Hindlimb muscle (tissue), 1 donor: ENCODE measurements around the gene TGM4. TPM values are rescaled to one million over a fixed set of nuclear protein-coding genes. Genes with fewer than 3 reads are reported as not detected.

ENCODE experiments used
- DNase-seq: peaks from one replicate; pipeline ENCODE4 v3.0.0-alpha.2; 2013
- polyA plus RNA-seq: library from polyadenylated mRNA; unstranded; fragments of 120-200 nt; gene quantifications from one replicate; pipeline ENCODE4 v1.2.1, GENCODE V29; 2013; ENCODE audit not compliant: insufficient read length

Gene TGM4
- polyA plus RNA-seq, 1 donor: not detected

- DNase-seq: no peak
Observed at GRCh38 chr3:44883213-44883955, 9.0 kb downstream of the TGM4 start.

GRCh38 chr3:44883999-44884431 lies 9.6 kb downstream of the TGM4 start:
- peak; percentile 36 for DNase-seq

DNA sequence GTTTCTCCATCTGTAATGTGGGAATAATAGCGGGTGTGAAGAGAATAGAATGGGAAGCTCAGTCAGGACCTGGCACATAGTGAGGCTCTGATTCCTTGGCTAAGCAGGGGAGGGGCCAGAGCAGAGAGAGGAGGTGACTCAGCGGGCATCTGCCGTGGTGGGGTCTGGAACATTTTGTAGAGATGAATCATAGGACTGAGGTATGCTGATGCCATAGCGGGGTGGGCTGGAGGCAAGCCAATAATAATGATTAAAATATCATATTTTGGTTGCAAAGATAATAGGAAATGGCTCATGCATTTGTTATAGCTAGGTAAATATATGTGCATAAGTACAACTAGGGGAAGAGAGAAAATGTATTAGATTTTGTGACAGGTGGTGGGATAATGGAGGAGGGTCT lies 11.2 kb downstream of the TGM4 start:
- DNase-seq: no peak

DNA sequence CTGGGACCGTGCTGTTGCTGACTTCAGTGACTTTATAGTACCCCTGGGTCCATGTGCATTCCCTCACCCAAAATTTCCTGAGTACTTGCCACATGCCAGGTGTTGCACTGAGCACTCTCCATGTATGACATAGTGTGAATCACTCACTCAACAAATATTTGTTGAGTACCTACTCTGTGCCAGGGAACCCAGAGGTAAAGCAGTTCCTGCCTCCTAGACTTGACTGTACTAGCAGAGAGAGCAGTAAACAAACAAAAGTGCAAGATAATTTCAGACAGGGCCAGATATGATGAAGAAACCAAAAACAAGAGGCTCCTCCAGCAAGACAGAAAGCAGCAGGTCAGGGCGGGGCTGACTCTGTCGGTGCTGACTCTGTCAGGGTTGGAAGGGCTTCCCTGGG lies 12.2 kb downstream of the TGM4 start:
- DNase-seq: no peak

DNA sequence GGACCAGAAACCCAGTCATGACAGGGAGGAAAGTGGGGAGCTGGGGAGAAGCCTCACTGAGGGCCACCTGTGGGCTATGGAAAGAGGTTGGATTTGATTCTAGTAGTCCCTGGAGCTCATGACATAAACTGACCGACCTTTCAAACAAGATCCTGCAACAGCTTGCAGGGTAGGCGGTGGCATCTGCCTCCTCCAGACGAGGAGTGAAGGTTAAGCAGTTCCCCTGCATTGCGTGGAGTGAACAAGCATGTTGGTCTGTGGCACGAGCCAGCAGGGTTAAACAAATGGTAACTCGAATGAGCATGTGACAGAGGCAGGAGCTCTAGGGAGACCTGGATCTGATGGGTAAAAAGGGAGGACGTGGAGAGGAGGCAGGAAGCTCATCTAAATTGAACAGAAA lies 12.7 kb downstream of the TGM4 start:
- no peak for DNase-seq

DNA sequence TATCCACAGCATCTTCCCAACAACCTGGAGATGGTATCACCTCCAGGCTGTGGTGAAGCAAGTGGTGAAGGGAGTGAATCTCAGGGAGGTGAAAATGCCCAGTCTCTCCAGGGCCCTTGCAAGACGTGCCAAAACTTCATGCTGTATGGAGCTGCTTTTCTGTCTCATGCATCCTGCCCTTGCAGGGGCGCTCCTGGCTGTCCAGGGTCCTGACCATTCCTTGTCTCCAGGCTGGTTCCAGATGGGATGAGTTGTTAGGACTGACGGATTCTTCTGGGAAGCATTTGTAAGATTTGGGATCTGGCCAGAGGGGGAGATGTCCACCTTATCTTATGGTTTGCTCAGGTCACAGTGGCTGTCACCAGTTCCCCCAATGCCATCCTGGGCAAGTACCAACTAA lies 15.8 kb downstream of the TGM4 start:
- no peak for DNase-seq

- no peak for DNase-seq
Observed at GRCh38 chr3:44890852-44891251, 16.4 kb downstream of the TGM4 start.

- DNase-seq: no peak
Observed at GRCh38 chr3:44892689-44893088, 18.3 kb downstream of the TGM4 start.

DNA sequence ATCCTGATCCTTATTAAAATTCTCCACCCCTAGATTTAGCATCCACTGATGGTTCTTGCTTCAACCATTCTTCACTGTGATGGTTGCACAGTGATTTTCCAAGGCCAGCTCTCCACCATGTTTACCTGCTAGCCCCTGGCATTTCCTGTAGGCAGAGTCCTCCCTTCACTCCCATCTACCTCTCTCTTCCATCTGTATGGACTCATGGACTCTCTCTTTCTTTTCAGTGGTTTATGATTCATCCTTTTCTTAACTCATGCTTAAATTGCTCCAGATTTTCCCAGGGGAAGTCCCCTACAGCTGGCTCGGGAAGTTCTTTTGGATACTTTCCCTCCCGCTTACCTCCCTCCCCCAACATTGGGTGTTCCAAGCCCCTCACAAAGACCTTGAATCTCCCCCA lies 18.7 kb downstream of the TGM4 start:
- no peak for DNase-seq

DNA sequence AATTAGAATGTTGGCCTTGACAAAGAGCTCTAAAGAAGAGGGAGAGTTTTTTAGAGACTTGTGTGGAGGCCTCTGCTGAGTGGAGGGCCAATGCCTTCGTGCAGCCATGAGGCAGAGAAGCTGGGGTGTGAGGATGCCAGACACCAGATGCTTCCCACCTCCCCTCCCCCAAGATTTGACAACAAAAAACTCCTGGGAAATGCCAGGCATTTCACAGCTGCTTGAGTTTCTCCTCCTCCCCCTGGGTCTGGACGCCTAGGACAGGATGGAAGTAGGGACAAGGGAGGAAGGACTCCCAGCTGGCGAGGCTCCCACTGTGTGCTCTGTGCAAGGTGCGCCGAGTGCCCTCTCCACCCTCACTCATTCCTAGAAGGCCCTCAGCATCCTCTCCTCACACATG lies 20.1 kb downstream of the TGM4 start:
- no peak for DNase-seq

DNA sequence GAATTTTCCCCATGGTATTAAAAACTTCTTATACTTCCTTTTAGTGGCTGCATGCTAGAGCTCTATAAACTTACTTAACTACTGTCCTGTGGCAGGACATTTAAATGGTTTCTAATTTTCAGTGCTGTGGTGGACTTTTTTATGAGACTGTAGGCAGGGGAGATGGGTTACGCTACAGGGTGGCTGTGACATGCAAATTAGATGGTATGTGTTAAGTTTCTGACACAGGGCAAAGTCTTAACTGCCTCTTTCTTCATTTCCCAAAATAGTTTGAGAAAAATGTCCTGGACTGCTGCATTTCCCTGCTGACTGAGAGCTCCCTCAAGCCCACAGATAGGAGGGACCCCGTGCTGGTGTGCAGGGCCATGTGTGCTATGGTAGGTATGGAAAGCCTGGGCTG lies 22.0 kb downstream of the TGM4 start:
- no peak for DNase-seq

GRCh38 chr3:44899683-44900367 lies 25.4 kb downstream of the TGM4 start:
- no peak for DNase-seq

DNA sequence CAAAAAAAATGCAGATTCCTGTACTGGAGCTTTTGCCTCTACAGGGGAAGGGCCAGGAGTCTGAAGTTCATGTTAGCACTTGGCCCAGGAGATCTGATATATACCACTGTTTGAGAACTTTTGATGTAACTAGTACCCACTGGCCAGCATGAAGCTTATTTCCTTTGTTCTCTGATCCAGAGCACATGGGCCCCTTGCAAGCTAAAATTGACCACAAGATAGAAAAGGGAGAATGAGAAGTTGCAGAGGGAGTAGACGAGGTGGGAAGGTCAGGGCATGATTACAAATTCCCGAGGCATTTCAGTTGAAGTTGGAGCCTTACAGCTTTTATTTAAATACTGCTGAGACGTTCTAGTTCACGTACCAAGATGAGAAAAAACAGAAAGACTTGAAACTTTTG lies 28.2 kb downstream of the TGM4 start:
- no peak for DNase-seq

GRCh38 chr3:44903314-44903713 lies 28.9 kb downstream of the TGM4 start:
- DNase-seq: no peak

GRCh38 chr3:44903751-44904150 lies 29.3 kb downstream of the TGM4 start:
- no peak for DNase-seq

- no peak for DNase-seq
Observed at GRCh38 chr3:44905446-44906157, 31.2 kb downstream of the TGM4 start.

GRCh38 chr3:44906997-44907396 lies 32.6 kb downstream of the TGM4 start:
- no peak for DNase-seq

- no peak for DNase-seq
Observed at GRCh38 chr3:44907612-44908011, 33.2 kb downstream of the TGM4 start.

- no peak for DNase-seq
Observed at GRCh38 chr3:44909063-44909462, 34.7 kb downstream of the TGM4 start.

DNA sequence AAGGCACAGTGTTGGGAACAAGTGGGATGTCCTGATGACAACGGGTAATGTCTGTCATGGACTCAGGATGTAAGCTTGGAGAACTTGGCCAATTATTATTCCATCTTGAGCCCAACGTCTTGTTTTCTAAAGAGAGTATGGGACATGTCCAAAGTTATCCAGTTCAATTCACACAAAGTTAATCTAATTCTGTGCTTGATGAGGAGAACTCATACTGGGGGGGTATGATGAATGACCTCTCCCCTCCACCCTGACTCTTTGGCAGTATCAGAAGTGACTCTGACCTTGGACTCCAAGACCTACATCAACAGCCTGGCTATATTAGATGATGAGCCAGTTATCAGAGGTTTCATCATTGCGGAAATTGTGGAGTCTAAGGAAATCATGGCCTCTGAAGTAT lies 36.3 kb downstream of the TGM4 start:
- no peak for DNase-seq

DNA sequence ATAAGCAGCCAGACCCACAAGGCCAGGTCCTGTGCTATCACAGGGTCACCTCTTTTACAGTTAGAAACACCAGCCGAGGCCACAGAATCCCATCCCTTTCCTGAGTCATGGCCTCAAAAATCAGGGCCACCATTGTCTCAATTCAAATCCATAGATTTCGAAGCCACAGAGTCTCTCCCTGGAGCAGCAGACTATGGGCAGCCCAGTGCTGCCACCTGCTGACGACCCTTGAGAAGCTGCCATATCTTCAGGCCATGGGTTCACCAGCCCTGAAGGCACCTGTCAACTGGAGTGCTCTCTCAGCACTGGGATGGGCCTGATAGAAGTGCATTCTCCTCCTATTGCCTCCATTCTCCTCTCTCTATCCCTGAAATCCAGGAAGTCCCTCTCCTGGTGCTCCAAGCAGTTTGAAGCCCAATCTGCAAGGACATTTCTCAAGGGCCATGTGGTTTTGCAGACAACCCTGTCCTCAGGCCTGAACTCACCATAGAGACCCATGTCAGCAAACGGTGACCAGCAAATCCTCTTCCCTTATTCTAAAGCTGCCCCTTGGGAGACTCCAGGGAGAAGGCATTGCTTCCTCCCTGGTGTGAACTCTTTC lies 39.6 kb downstream of the TGM4 start:
- DNase-seq: peak; percentile 34

- DNase-seq: no peak
Observed at GRCh38 chr3:44914936-44915335, 40.5 kb downstream of the TGM4 start.

DNA sequence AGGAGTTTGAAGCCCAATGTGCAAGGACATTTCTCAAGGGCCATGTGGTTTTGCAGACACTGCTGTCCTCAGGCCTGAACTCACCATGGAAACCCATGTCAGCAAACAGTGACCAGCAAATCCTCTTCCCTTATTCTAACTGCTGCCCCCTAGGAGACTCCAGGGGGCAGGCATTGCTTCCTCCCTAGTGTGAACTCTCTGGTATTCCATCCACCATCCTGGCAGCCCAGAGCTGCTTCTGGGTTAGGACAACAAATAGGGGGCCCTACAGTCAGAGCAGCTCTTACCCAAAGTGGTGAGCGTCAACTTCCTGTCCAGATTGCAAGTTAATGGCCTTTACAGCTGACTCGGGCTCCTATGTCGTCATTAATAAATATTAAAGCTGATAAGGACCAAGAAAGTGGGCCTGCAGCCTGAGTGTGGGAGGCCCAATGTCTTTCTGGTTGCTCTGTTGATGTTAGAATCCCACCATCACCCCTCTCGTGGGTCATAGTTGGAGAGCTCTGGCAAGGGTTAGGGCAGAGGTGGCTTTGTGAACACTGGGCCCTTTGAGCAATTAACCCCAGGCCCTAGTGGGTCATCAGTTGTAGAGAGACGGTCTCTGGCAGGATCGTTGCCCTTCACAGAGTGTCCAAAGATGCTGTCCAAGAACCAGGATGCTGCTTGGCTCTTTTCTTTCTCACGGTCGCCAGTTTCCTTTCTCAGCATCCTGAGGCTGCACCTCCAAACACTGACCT lies 41.5 kb downstream of the TGM4 start:
- no peak for DNase-seq
